Type B pancreatic cell (in vitro differentiated cells): ENCODE measurements around the gene DMD. TPM values are rescaled to one million over a fixed set of nuclear protein-coding genes. Genes with fewer than 3 reads are reported as not detected.

Experiments
- DNase-seq: peaks from one replicate; pipeline ENCODE4 v3.0.0; 2021; ENCODE audit warnings: mixed read lengths; ENCODE audit not compliant: unreplicated experiment; ENCODE audit errors: extremely low spot score
- H3K27ac Mint-ChIP-seq: 2 replicates; pipeline ENCODE4 v1.8.0; 2021; ENCODE audit warnings: mild to moderate bottlenecking, mixed read lengths
- H3K27me3 Mint-ChIP-seq: 2 replicates; pipeline ENCODE4 v1.8.0; 2021; ENCODE audit warnings: mixed read lengths
- H3K36me3 Mint-ChIP-seq: 2 replicates; pipeline ENCODE4 v1.8.0; 2021; ENCODE audit warnings: mixed read lengths
- H3K4me1 Mint-ChIP-seq: one replicate; pipeline ENCODE4 v1.8.0; 2021; ENCODE audit warnings: mixed read lengths; ENCODE audit not compliant: unreplicated experiment
- H3K4me3 Mint-ChIP-seq: 2 replicates; pipeline ENCODE4 v1.8.0; 2021; ENCODE audit warnings: mild to moderate bottlenecking, mixed read lengths
- H3K9me3 Mint-ChIP-seq: 2 replicates; pipeline ENCODE4 v1.8.0; 2021; ENCODE audit warnings: mixed read lengths
- total RNA-seq: library from RNA; stranded (reverse); gene quantifications from 2 replicates; pipeline ENCODE4 v1.2.1, GENCODE V29; 2021; ENCODE audit warnings: low replicate concordance
- TF ChIP-seq, protein P1 (sequence below): fragments of 200-600 bp; sonication (generic); conservative IDR thresholded peaks from 2 replicates; pipeline ENCODE4 v1.5.0; 2021; ENCODE audit warnings: antibody characterized with exemption, mild to moderate bottlenecking

Gene DMD
- total RNA-seq, 1 donor from 2014 or later, result 57.1 TPM

GRCh38 chrX:31464306-31464915 is 1746.9 kb downstream of the DMD start:
- DNase-seq, result no peak
- no peak overlapping the region for H3K27ac Mint-ChIP-seq
- no peaks in the 10 kb centered on the region for H3K27me3 Mint-ChIP-seq
- peaks cover 6% of the 10 kb centered on the region for H3K9me3 Mint-ChIP-seq
- no peaks in the 10 kb centered on the region for H3K4me1 Mint-ChIP-seq
- H3K4me3 Mint-ChIP-seq, result no peak overlapping the region
- TF ChIP-seq, protein P1, sequence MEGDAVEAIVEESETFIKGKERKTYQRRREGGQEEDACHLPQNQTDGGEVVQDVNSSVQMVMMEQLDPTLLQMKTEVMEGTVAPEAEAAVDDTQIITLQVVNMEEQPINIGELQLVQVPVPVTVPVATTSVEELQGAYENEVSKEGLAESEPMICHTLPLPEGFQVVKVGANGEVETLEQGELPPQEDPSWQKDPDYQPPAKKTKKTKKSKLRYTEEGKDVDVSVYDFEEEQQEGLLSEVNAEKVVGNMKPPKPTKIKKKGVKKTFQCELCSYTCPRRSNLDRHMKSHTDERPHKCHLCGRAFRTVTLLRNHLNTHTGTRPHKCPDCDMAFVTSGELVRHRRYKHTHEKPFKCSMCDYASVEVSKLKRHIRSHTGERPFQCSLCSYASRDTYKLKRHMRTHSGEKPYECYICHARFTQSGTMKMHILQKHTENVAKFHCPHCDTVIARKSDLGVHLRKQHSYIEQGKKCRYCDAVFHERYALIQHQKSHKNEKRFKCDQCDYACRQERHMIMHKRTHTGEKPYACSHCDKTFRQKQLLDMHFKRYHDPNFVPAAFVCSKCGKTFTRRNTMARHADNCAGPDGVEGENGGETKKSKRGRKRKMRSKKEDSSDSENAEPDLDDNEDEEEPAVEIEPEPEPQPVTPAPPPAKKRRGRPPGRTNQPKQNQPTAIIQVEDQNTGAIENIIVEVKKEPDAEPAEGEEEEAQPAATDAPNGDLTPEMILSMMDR, result no peak
- no peaks in the 10 kb centered on the region for H3K36me3 Mint-ChIP-seq

GRCh38 chrX:31461266-31461665 is 1750.1 kb downstream of the DMD start:
- Mint-ChIP-seq H3K27ac (no peak overlapping the region), H3K4me3 (no peak overlapping the region), H3K27me3 (no peaks in the 10 kb centered on the region), H3K9me3 (peaks cover 6% of the 10 kb centered on the region), H3K36me3 (no peaks in the 10 kb centered on the region), H3K4me1 (no peaks in the 10 kb centered on the region)
- no peak for DNase-seq
- TF ChIP-seq, protein P1, result no peak

DNA sequence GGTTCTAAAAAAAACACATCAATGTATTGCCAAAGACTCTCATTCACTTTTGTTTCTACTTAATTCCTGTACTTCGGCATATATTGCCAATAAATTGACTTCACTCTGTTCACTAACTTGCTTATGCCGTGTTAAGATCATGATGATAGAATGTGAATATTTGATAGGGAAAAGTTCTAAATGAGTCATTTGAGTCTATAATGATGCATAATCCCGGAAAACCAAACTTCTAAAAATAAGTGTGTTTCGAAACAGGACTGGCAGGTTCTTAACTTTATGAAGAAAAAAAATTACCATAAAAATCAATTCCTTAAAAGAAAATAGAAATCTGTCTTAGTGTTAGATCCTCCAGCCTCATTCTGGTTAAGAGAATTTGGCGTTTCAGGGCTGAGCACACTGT is 1752.0 kb downstream of the DMD start:
- Mint-ChIP-seq H3K27me3 (no peaks in the 10 kb centered on the region), H3K4me3 (no peak overlapping the region), H3K27ac (no peak overlapping the region), H3K9me3 (no peaks in the 10 kb centered on the region), H3K36me3 (no peaks in the 10 kb centered on the region), H3K4me1 (no peaks in the 10 kb centered on the region)
- no peak for DNase-seq
- TF ChIP-seq, protein P1, result no peak

GRCh38 chrX:31449965-31450364 is 1761.4 kb downstream of the DMD start:
- Mint-ChIP-seq H3K36me3 (no peaks in the 10 kb centered on the region), H3K9me3 (no peaks in the 10 kb centered on the region), H3K4me1 (no peaks in the 10 kb centered on the region), H3K27me3 (no peaks in the 10 kb centered on the region), H3K4me3 (no peak overlapping the region), H3K27ac (no peak overlapping the region)
- no peak for DNase-seq
- TF ChIP-seq, protein P1, result no peak

DNA sequence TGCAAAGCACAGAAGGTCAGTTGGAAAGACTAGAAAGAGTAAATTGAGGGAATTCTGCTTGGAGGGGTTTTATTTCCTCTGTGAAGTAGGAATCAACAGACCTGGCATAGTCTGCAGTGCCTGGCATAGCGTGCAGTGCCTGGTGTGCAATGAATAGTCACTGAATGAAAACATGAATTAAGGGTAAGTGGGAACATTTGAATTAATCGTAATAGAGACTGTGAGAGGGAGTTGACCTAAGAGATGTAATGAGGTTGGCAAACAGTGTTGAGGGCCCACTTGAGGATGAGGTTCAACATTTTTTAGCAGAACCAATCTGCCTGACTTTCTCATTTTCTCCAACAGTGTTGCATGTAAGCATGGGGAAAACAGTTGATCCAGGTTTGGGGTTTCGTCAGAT is 1762.3 kb downstream of the DMD start:
- no peak for DNase-seq
- TF ChIP-seq, protein P1, result no peak
- Mint-ChIP-seq H3K9me3 (no peaks in the 10 kb centered on the region), H3K4me3 (no peak overlapping the region), H3K27ac (no peak overlapping the region), H3K36me3 (no peaks in the 10 kb centered on the region), H3K4me1 (no peaks in the 10 kb centered on the region), H3K27me3 (no peaks in the 10 kb centered on the region)

DNA sequence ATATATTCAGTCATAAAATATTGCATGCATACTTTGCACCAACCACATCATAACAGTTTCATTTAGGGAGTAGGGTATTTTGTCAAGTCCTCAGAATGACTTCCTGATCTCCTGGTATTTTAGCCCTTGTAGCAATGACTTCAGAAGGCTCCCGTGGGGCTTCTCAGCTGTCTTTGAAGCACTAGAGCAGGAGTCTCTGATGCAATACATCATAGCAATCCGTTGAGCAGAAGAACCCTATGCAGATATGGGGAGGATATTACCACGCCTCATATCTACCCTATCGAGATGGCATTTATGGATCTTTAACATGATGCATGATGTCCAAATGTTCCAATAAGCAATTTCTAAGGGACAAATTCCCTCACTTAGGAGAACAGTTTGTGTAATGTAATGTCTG is 1765.8 kb downstream of the DMD start:
- TF ChIP-seq, protein P1, result no peak
- Mint-ChIP-seq H3K27me3 (no peaks in the 10 kb centered on the region), H3K9me3 (no peaks in the 10 kb centered on the region), H3K4me3 (no peak overlapping the region), H3K4me1 (no peaks in the 10 kb centered on the region), H3K36me3 (no peaks in the 10 kb centered on the region), H3K27ac (no peak overlapping the region)
- DNase-seq, result no peak
